Panc1 (cell line): ENCODE results near the gene CGB2. TPM values are rescaled to one million over a fixed set of nuclear protein-coding genes. Genes with fewer than 3 reads are reported as not detected.

Experiments used
- ATAC-seq: fragments of 200-7000 bp; cut with Tn5 transposase; 2 replicates; pipeline ENCODE4 v1.9.1; 2020; ENCODE audit warnings: mild to moderate bottlenecking, moderate library complexity
- BruUV-seq: library from RNA; stranded (reverse); fragments of 400-500 nt; replicated peaks from 2 replicates; lab custom pipeline; 2021; lab: Mats Ljungman, UMichigan
- CTCF ChIA-PET: fragments of 300-600 bp; sonication (Branson Sonifier 250); formaldehyde crosslinking; loops from one replicate; lab custom pipeline; 2022; ENCODE audit warnings: antibody characterized with exemption; lab: Charles Lee
- POLR2A ChIA-PET: fragments of 300-600 bp; sonication (Branson Sonifier 250); formaldehyde crosslinking; loops from one replicate; lab custom pipeline; 2022; ENCODE audit warnings: antibody characterized with exemption; lab: Charles Lee
- DNase-seq: peaks from one replicate; pipeline ENCODE4 v3.0.0-alpha.2; 2010; ENCODE audit warnings: low read depth, low spot score
- H3K27ac ChIP-seq: 2 replicates; pipeline ENCODE4 v1.5.1; 2011; ENCODE audit warnings: mild to moderate bottlenecking, low read length, inconsistent platforms
- H3K27me3 ChIP-seq: fragments of 200-500 bp; sonication (Bioruptor generic); 2 replicates; pipeline ENCODE4 v1.6.0; 2014; ENCODE audit warnings: low read length, inconsistent platforms; ENCODE audit not compliant: control insufficient read depth, insufficient read depth
- H3K36me3 ChIP-seq: fragments of 200-500 bp; sonication (Bioruptor generic); 2 replicates; pipeline ENCODE4 v1.5.1; 2014; ENCODE audit warnings: inconsistent platforms, mild to moderate bottlenecking, low read length, moderate library complexity; ENCODE audit not compliant: control insufficient read depth, insufficient read depth
- H3K4me1 ChIP-seq: 2 replicates; pipeline ENCODE4 v1.5.1; 2011; ENCODE audit warnings: inconsistent platforms, mild to moderate bottlenecking, low read length, moderate library complexity; ENCODE audit not compliant: control insufficient read depth, insufficient read depth
- H3K4me3 ChIP-seq, 2 experiments: 2 replicates each; pipeline ENCODE4 v1.5.1; 2011 to 2012; ENCODE audit warnings: low read depth in 2 of 2, low read length in 2 of 2, mild to moderate bottlenecking in 2 of 2, inconsistent platforms in 1 of 2, moderate library complexity in 1 of 2
- H3K9me3 ChIP-seq: fragments of 200-500 bp; sonication (Bioruptor generic); 2 replicates; pipeline ENCODE4 v1.5.1; 2014; ENCODE audit warnings: low read depth, mild to moderate bottlenecking, inconsistent platforms, low read length, moderate library complexity; ENCODE audit not compliant: control insufficient read depth, insufficient read depth
- POLR2AphosphoS5 ChIP-seq: IDR thresholded peaks from 2 replicates; pipeline ENCODE4 v1.6.1; 2012; ENCODE audit warnings: mild to moderate bottlenecking, low read depth, low read length, moderate library complexity
- SIN3A ChIP-seq: IDR thresholded peaks from 2 replicates; pipeline ENCODE4 v1.6.1; 2012; ENCODE audit warnings: low read depth, mild to moderate bottlenecking, low read length, moderate library complexity, borderline replicate concordance; ENCODE audit not compliant: insufficient read depth
- TCF7L2 ChIP-seq: IDR thresholded peaks from 2 replicates; pipeline ENCODE4 v1.6.1; 2011; ENCODE audit warnings: mild to moderate bottlenecking, low read depth, low read length, inconsistent platforms
- in situ Hi-C: cut with HindIII; loops from 2 replicates; pipeline ENCODE4 v1.10.0; 2016; ENCODE audit warnings: low sequenced_read_pairs, low pct_unique_long_range_greater_than_20kb
- intact Hi-C: fragments of 100-400 bp; cut with micrococcal nuclease; formaldehyde crosslinking; loops from one replicate; pipeline ENCODE4 v1.10.0; 2022; ENCODE audit not compliant: unreplicated experiment
- total RNA-seq: library from RNA; stranded (reverse); gene quantifications from one replicate; pipeline ENCODE4 v1.2.1, GENCODE V29; 2021; ENCODE audit not compliant: unreplicated experiment
- TF ChIP-seq, protein P1 (sequence below): fragments of 450-650 bp; IDR thresholded peaks from 2 replicates; pipeline ENCODE4 v1.5.1; 2017; ENCODE audit warnings: mild to moderate bottlenecking
- TF ChIP-seq, protein P2 (sequence below), 2 experiments: IDR thresholded peaks; 2 replicates each; pipeline ENCODE4 v1.6.1; 2011 to 2012; ENCODE audit warnings: low read depth in 2 of 2, control low read depth in 1 of 2, low read length in 1 of 2, mild to moderate bottlenecking in 1 of 2, moderate library complexity in 1 of 2; ENCODE audit not compliant: insufficient read depth in 1 of 2

Gene CGB2
- total RNA-seq, 1 experiment from 2014 or later = not detected

DNA sequence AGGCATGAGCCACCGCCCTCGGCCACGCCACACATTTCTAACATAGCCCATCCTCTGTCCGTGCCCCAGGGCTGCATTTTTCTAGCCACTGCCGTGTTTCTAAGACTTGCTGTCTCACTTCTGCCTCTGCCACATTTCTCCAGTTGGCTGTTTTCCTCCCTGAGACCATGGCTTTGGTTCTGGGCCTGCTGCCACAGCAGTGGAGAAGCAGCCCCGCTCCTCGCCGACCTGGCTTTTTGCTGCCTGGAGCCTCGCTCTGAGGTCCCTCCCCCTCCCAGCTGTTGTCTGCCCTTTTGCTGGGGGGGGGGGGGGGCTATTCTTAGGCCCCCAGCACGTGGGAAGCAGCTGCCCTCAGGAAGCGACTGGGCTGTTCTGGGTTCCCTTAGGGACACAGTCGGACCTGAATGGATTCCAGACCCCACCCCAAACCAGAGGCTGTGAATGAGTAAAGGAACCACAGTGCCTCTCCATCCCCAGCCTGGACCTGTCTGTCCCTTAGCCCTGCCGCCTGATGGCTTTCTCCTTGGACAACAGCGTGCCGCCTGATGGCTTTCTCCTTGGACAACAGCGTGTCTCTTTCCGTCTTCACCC, 41.9 kb upstream of the CGB2 start:
- H3K27ac ChIP-seq = no peak overlapping the region
- TF ChIP-seq, protein P1, sequence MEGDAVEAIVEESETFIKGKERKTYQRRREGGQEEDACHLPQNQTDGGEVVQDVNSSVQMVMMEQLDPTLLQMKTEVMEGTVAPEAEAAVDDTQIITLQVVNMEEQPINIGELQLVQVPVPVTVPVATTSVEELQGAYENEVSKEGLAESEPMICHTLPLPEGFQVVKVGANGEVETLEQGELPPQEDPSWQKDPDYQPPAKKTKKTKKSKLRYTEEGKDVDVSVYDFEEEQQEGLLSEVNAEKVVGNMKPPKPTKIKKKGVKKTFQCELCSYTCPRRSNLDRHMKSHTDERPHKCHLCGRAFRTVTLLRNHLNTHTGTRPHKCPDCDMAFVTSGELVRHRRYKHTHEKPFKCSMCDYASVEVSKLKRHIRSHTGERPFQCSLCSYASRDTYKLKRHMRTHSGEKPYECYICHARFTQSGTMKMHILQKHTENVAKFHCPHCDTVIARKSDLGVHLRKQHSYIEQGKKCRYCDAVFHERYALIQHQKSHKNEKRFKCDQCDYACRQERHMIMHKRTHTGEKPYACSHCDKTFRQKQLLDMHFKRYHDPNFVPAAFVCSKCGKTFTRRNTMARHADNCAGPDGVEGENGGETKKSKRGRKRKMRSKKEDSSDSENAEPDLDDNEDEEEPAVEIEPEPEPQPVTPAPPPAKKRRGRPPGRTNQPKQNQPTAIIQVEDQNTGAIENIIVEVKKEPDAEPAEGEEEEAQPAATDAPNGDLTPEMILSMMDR = no peak
- TF ChIP-seq SIN3A = no peak
- TF ChIP-seq TCF7L2 = no peak
- TF ChIP-seq, protein P2, sequence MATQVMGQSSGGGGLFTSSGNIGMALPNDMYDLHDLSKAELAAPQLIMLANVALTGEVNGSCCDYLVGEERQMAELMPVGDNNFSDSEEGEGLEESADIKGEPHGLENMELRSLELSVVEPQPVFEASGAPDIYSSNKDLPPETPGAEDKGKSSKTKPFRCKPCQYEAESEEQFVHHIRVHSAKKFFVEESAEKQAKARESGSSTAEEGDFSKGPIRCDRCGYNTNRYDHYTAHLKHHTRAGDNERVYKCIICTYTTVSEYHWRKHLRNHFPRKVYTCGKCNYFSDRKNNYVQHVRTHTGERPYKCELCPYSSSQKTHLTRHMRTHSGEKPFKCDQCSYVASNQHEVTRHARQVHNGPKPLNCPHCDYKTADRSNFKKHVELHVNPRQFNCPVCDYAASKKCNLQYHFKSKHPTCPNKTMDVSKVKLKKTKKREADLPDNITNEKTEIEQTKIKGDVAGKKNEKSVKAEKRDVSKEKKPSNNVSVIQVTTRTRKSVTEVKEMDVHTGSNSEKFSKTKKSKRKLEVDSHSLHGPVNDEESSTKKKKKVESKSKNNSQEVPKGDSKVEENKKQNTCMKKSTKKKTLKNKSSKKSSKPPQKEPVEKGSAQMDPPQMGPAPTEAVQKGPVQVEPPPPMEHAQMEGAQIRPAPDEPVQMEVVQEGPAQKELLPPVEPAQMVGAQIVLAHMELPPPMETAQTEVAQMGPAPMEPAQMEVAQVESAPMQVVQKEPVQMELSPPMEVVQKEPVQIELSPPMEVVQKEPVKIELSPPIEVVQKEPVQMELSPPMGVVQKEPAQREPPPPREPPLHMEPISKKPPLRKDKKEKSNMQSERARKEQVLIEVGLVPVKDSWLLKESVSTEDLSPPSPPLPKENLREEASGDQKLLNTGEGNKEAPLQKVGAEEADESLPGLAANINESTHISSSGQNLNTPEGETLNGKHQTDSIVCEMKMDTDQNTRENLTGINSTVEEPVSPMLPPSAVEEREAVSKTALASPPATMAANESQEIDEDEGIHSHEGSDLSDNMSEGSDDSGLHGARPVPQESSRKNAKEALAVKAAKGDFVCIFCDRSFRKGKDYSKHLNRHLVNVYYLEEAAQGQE (IDR thresholded peaks at IDR 0.05; ENCODE audit: insufficient read depth in 1 of 2, low read depth in 2 of 2, low read length in 1 of 2) = no peak
- TF ChIP-seq POLR2AphosphoS5 = no peak
- intact Hi-C loops (no loop called here), in situ Hi-C loops (no loop called here)
- H3K4me3 ChIP-seq = no peak overlapping the region
- TSS peak; percentile 63 for BruUV-seq
- H3K4me1 ChIP-seq = no peaks in the 10 kb centered on the region
- peaks cover 8% of the 10 kb centered on the region; the same call in 1 of the 2 replicates for H3K36me3 ChIP-seq
- DNase-seq (no peak), ATAC-seq (no peak)
- H3K9me3 ChIP-seq = no peaks in the 10 kb centered on the region
- H3K27me3 ChIP-seq = no peaks in the 10 kb centered on the region
- ChIA-PET CTCF (no interaction called here), POLR2A (interaction anchor here (0.6 kb wide), 1 partner anchor 65 kb away, joined by 6 read pairs; no protein-coding TSS in a partner anchor)

DNA sequence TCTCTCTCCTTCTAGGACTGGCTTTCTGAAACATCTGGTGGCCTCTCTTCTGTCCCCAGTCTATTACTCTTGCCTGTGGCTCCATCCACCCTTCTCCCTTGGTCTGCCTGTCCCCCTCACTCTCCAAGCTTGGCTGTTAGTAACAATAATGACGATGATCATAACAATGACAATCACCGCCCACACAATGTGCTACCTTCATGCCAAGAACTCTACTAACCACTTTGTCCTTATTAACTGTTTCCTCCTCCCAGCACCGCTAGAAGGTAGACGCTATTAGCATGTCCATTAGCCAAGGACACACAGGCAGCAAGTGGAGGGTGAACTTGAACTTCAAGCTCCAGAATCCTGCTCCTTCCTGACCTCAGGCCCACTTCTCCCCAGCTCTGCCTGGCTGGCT, 41.3 kb upstream of the CGB2 start:
- in situ Hi-C loops = no loop called here
- DNase-seq (no peak), ATAC-seq (no peak)
- intact Hi-C loops = no loop called here
- Histone ChIP-seq H3K36me3 (peaks cover 8% of the 10 kb centered on the region; the same call in 1 of the 2 replicates), H3K27me3 (no peaks in the 10 kb centered on the region), H3K9me3 (no peaks in the 10 kb centered on the region), H3K4me1 (no peaks in the 10 kb centered on the region), H3K4me3 (no peak overlapping the region), H3K27ac (no peak overlapping the region)
- ChIA-PET POLR2A (no interaction called here), CTCF (no interaction called here)
- BruUV-seq = no TSS peak
- no peak for TF ChIP-seq SIN3A
- no peak for TF ChIP-seq POLR2AphosphoS5
- TF ChIP-seq TCF7L2 = no peak
- TF ChIP-seq, protein P1 = no peak
- TF ChIP-seq, protein P2 (IDR thresholded peaks at IDR 0.05; ENCODE audit: insufficient read depth in 1 of 2, low read depth in 2 of 2, low read length in 1 of 2) = no peak
